ENCODE data around the gene UBE2D2.

DNA sequence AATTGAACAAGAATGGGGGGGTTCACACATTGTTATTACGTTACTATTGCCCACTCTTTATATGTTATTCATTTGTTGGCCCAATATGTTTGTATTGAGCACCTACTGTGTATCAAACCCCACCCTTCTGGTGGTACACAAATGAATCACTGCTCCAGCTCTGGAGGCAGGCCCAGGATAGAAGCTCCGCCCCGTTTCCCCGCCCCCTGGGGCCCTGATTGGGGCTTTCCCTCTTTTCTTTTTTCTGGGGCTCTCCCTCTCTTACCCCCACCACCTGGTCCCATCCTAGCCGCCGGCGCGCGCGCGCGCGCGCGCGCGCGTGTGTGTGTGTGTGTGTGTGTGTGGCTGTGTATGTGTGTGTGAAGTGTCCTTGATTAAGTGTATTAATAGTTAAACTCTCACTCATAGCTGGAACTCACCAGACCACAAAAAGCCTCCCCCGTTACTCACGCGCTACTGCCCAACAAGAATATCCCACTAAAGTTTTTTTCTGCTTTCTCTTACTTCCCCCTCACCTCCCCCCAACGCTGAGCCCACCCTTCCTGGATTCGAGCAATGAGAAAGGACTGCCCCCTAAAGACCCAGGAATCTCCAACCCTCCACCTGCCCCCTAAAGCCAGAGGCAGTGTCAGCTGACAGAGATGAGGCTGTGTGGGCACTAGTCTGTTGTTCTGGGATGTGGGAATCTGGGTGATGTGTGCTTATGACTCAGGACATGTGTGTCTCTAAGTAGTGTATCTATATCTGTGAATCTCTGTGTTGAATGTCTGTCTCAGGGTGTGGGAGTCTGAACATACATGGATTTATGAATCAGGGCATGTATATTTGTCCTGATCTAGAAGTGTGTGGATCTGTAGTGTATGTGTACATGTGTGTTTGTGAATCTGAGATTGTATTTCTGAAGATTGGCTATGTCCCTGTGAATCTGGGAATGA, 91.0 kb downstream of the UBE2D2 start:
- TF ChIP-seq, protein P1, sequence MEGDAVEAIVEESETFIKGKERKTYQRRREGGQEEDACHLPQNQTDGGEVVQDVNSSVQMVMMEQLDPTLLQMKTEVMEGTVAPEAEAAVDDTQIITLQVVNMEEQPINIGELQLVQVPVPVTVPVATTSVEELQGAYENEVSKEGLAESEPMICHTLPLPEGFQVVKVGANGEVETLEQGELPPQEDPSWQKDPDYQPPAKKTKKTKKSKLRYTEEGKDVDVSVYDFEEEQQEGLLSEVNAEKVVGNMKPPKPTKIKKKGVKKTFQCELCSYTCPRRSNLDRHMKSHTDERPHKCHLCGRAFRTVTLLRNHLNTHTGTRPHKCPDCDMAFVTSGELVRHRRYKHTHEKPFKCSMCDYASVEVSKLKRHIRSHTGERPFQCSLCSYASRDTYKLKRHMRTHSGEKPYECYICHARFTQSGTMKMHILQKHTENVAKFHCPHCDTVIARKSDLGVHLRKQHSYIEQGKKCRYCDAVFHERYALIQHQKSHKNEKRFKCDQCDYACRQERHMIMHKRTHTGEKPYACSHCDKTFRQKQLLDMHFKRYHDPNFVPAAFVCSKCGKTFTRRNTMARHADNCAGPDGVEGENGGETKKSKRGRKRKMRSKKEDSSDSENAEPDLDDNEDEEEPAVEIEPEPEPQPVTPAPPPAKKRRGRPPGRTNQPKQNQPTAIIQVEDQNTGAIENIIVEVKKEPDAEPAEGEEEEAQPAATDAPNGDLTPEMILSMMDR (IDR thresholded peaks at IDR 0.05), result no peak
- no peak for TF ChIP-seq POLR2A (IDR thresholded peaks at IDR 0.05)
